Measurements from ENCODE around the gene ACTL6A.

Gene ACTL6A

GRCh38 chr3:179590669-179591068 is 27.9 kb downstream of the ACTL6A start:
- no peak for DNase-seq (ENCODE audit: low read depth in 2 of 2)

GRCh38 chr3:179591313-179591712 is 28.6 kb downstream of the ACTL6A start:
- no peak for DNase-seq (ENCODE audit: low read depth in 2 of 2)

GRCh38 chr3:179599531-179599930 is 36.8 kb downstream of the ACTL6A start:
- no peak for DNase-seq (ENCODE audit: low read depth in 2 of 2)

- DNase-seq (ENCODE audit: low read depth in 2 of 2) = no peak
Measured at GRCh38 chr3:179603321-179603720, 40.6 kb downstream of the ACTL6A start.

GRCh38 chr3:179603831-179604230 is 41.1 kb downstream of the ACTL6A start:
- no peak for DNase-seq (ENCODE audit: low read depth in 2 of 2)

- peak; percentile 86 to 90 for DNase-seq (ENCODE audit: low read depth in 2 of 2)
Measured at GRCh38 chr3:179604321-179605078, 41.8 kb downstream of the ACTL6A start, which contains the start of the genes MRPL47 and NDUFB5. Gene MRPL47 (minus strand): TSS chr3:179604638. CDS start chr3:179604624, 14 bp downstream. Gene NDUFB5 (plus strand): TSS chr3:179604794. CDS start chr3:179604816, 22 bp downstream.

- DNase-seq (ENCODE audit: low read depth in 2 of 2) = no peak
Measured at GRCh38 chr3:179606534-179607085, 43.9 kb downstream of the ACTL6A start.

GRCh38 chr3:179608931-179609720 is 46.4 kb downstream of the ACTL6A start:
- DNase-seq (ENCODE audit: low read depth in 2 of 2) = no peak

- no peak for DNase-seq (ENCODE audit: low read depth in 2 of 2)
Measured at GRCh38 chr3:179610066-179610465, 47.3 kb downstream of the ACTL6A start.

- DNase-seq (ENCODE audit: low read depth in 2 of 2) = no peak
Measured at GRCh38 chr3:179613807-179614206, 51.1 kb downstream of the ACTL6A start.

GRCh38 chr3:179615458-179616173 is 52.9 kb downstream of the ACTL6A start:
- no peak for DNase-seq (ENCODE audit: low read depth in 2 of 2)

GRCh38 chr3:179622023-179622422 is 59.3 kb downstream of the ACTL6A start:
- no peak for DNase-seq (ENCODE audit: low read depth in 2 of 2)

- DNase-seq (ENCODE audit: low read depth in 2 of 2) = no peak
Measured at GRCh38 chr3:179624451-179624850, 61.7 kb downstream of the ACTL6A start.

- no peak for DNase-seq (ENCODE audit: low read depth in 2 of 2)
Measured at GRCh38 chr3:179630753-179631451, 68.2 kb downstream of the ACTL6A start.

All from activated CD8-positive, alpha-beta memory T cell treated with anti-CD3 and anti-CD28 coated beads for 4 hours (primary cell).